Measurements from ENCODE around the gene ELN. TPM values are rescaled to one million over a fixed set of nuclear protein-coding genes. Genes with fewer than 3 reads are reported as not detected.

ELN gene
- total RNA-seq (2021; ENCODE audit: unreplicated experiment) (0.26 TPM), Bru-seq, nascent RNA (not detected), BruChase-seq, experiment 1, labeled RNA remaining after a 2-hour chase (percentile 2 among the genes with signal in this experiment), BruChase-seq, experiment 2, labeled RNA remaining after a 6-hour chase (percentile 1 among the genes with signal in this experiment)
- polyA plus RNA-seq (2012; ENCODE audit: insufficient read length), result not detected
- long read RNA-seq, result 0 reads

- CTCF ChIA-PET, result interaction anchor here (0.6 to 0.7 kb wide), 2 partner anchors 59 to 108 kb away, joined by 3 to 8 read pairs; no protein-coding TSS in a partner anchor
- in situ Hi-C loops (cut with HindIII; ENCODE audit: low pct_unique_long_range_greater_than_20kb, low sequenced_read_pairs), result no loop called here
Measured at GRCh38 chr7:74027683-74028320, at the start of gene ELN. ELN (plus strand) TSS chr7:74028173; CDS start chr7:74028188, 15 bp downstream.

More at GRCh38 chr7:74027683-74028320, at the start of gene ELN:
- no peaks in the 10 kb centered on the region for H3K27me3 ChIP-seq (ENCODE audit: control insufficient read depth, insufficient read depth, low read length)
- H3K4me3 ChIP-seq (ENCODE audit: low read depth in 2 of 2, low read length in 2 of 2), result no peak within 1 kb of the TSS
- DNase-seq (ENCODE audit: low read depth, low spot score) (no peak), ATAC-seq (no peak)
- no peak within 1 kb of the TSS for H3K27ac ChIP-seq (ENCODE audit: low read length)
- no peaks in the 10 kb centered on the region for H3K9me3 ChIP-seq (ENCODE audit: control insufficient read depth, insufficient read depth, low read depth, low read length)
- no peaks in the 10 kb centered on the region for H3K36me3 ChIP-seq (ENCODE audit: control insufficient read depth, insufficient read depth, low read length)
- TF ChIP-seq CTCF (IDR thresholded peaks at IDR 0.05), result no peak
- TF ChIP-seq TCF7L2 (IDR thresholded peaks at IDR 0.05; ENCODE audit: low read depth, low read length), result no peak
- TF ChIP-seq SIN3A (IDR thresholded peaks at IDR 0.05; ENCODE audit: borderline replicate concordance, insufficient read depth, low read depth, low read length), result no peak
- TF ChIP-seq, protein P1, sequence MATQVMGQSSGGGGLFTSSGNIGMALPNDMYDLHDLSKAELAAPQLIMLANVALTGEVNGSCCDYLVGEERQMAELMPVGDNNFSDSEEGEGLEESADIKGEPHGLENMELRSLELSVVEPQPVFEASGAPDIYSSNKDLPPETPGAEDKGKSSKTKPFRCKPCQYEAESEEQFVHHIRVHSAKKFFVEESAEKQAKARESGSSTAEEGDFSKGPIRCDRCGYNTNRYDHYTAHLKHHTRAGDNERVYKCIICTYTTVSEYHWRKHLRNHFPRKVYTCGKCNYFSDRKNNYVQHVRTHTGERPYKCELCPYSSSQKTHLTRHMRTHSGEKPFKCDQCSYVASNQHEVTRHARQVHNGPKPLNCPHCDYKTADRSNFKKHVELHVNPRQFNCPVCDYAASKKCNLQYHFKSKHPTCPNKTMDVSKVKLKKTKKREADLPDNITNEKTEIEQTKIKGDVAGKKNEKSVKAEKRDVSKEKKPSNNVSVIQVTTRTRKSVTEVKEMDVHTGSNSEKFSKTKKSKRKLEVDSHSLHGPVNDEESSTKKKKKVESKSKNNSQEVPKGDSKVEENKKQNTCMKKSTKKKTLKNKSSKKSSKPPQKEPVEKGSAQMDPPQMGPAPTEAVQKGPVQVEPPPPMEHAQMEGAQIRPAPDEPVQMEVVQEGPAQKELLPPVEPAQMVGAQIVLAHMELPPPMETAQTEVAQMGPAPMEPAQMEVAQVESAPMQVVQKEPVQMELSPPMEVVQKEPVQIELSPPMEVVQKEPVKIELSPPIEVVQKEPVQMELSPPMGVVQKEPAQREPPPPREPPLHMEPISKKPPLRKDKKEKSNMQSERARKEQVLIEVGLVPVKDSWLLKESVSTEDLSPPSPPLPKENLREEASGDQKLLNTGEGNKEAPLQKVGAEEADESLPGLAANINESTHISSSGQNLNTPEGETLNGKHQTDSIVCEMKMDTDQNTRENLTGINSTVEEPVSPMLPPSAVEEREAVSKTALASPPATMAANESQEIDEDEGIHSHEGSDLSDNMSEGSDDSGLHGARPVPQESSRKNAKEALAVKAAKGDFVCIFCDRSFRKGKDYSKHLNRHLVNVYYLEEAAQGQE (IDR thresholded peaks at IDR 0.05; ENCODE audit: insufficient read depth in 1 of 2, low read depth in 2 of 2, low read length in 1 of 2), result no peak
- TF ChIP-seq POLR2AphosphoS5 (IDR thresholded peaks at IDR 0.05; ENCODE audit: low read depth, low read length), result no peak
- intact Hi-C loops (cut with micrococcal nuclease; ENCODE audit: unreplicated experiment), result loop anchor here (1.0 to 10.0 kb wide), 2 partner anchors 133 to 162 kb away; no protein-coding TSS in a partner anchor
- BruUV-seq (replicated peaks), result no TSS peak
- POLR2A ChIA-PET, result interaction anchor here (0.6 kb wide), 1 partner anchor 30 kb away, joined by 14 read pairs; no protein-coding TSS in a partner anchor
- H3K4me1 ChIP-seq (ENCODE audit: control insufficient read depth, insufficient read depth, low read length), result peaks cover 24% of the 10 kb centered on the region
